Measurements from ENCODE around the gene KAT2A. TPM values are rescaled to one million over a fixed set of nuclear protein-coding genes. Genes with fewer than 3 reads are reported as not detected.
"Not testable (repeated sequence)": the region's sequence is repeated elsewhere in the genome, so short reads cannot be mapped to it uniquely, and the experiment has no call there.

The KAT2A gene
- 10 to 100 TPM; 45.7 to 78.4 (median 61.9) TPM for polyA plus RNA-seq (ENCODE audit: insufficient read length in 4 of 4)

GRCh38 chr17:42120770-42121769 is at the start of gene KAT2A:
Gene KAT2A, minus strand, starts transcription at chr17:42121367. Its CDS starts 63 bp downstream, at chr17:42121304.
- DNase-seq (ENCODE audit: low read depth in 4 of 4, low spot score in 2 of 4), result peak in 1 of 4 donors; percentile 73

GRCh38 chr17:42169351-42169750 is 48.2 kb upstream of the KAT2A start:
- no peak for DNase-seq (ENCODE audit: low read depth in 4 of 4, low spot score in 2 of 4)

- DNase-seq (ENCODE audit: low read depth in 4 of 4, low spot score in 2 of 4), result no peak
Observed at GRCh38 chr17:42167807-42168206, 46.6 kb upstream of the KAT2A start.

- no peak for DNase-seq (ENCODE audit: low read depth in 4 of 4, low spot score in 2 of 4)
Observed at GRCh38 chr17:42166196-42166763, 45.1 kb upstream of the KAT2A start.

- no peak for DNase-seq (ENCODE audit: low read depth in 4 of 4, low spot score in 2 of 4)
Observed at GRCh38 chr17:42165751-42166150, 44.6 kb upstream of the KAT2A start.

GRCh38 chr17:42163696-42164407 is 42.7 kb upstream of the KAT2A start:
- no peak for DNase-seq (ENCODE audit: low read depth in 4 of 4, low spot score in 2 of 4)

- DNase-seq (ENCODE audit: low read depth in 4 of 4, low spot score in 2 of 4), result no peak
Observed at GRCh38 chr17:42163113-42163512, 41.9 kb upstream of the KAT2A start.

- no peak for DNase-seq (ENCODE audit: low read depth in 4 of 4, low spot score in 2 of 4)
Observed at GRCh38 chr17:42160531-42160910, 39.4 kb upstream of the KAT2A start.

- DNase-seq (ENCODE audit: low read depth in 4 of 4, low spot score in 2 of 4), result no peak
Observed at GRCh38 chr17:42159796-42160530, 38.8 kb upstream of the KAT2A start.

GRCh38 chr17:42155614-42156045 is 34.5 kb upstream of the KAT2A start:
- DNase-seq (ENCODE audit: low read depth in 4 of 4, low spot score in 2 of 4), result no peak

- DNase-seq (ENCODE audit: low read depth in 4 of 4, low spot score in 2 of 4), result no peak
Observed at GRCh38 chr17:42153919-42154742, 33.0 kb upstream of the KAT2A start.

- no peak for DNase-seq (ENCODE audit: low read depth in 4 of 4, low spot score in 2 of 4)
Observed at GRCh38 chr17:42146911-42147607, 25.9 kb upstream of the KAT2A start.

- DNase-seq (ENCODE audit: low read depth in 4 of 4, low spot score in 2 of 4), result not testable (repeated sequence)
Observed at GRCh38 chr17:42143138-42143537, 22.0 kb upstream of the KAT2A start.

GRCh38 chr17:42142371-42142896 is 21.3 kb upstream of the KAT2A start:
- DNase-seq (ENCODE audit: low read depth in 4 of 4, low spot score in 2 of 4), result no peak

- DNase-seq (ENCODE audit: low read depth in 4 of 4, low spot score in 2 of 4), result no peak
Observed at GRCh38 chr17:42141382-42141781, 20.2 kb upstream of the KAT2A start.

- not testable (repeated sequence) for DNase-seq (ENCODE audit: low read depth in 4 of 4, low spot score in 2 of 4)
Observed at GRCh38 chr17:42140690-42141089, 19.5 kb upstream of the KAT2A start.

- DNase-seq (ENCODE audit: low read depth in 4 of 4, low spot score in 2 of 4), result no peak
Observed at GRCh38 chr17:42138749-42139492, 17.8 kb upstream of the KAT2A start.

- no peak for DNase-seq (ENCODE audit: low read depth in 4 of 4, low spot score in 2 of 4)
Observed at GRCh38 chr17:42136654-42137051, 15.5 kb upstream of the KAT2A start.
